GM11168 (cell line): ENCODE data around the gene ADAM33.

Experiments used
- in situ Hi-C: fragments of 300-500 bp; cut with MboI; formaldehyde crosslinking; loops from one replicate; pipeline ENCODE4 v1.12.0; 2022; ENCODE audit warnings: low sequenced_read_pairs; ENCODE audit not compliant: unreplicated experiment

Gene ADAM33

GRCh38 chr20:3671986-3672546, 9.7 kb downstream of the ADAM33 start:
- in situ Hi-C loops, result no loop called here

- in situ Hi-C loops, result no loop called here
Observed at GRCh38 chr20:3670945-3671344, 10.9 kb downstream of the ADAM33 start.

- in situ Hi-C loops, result no loop called here
Observed at GRCh38 chr20:3670511-3670910, 11.3 kb downstream of the ADAM33 start.

- in situ Hi-C loops, result no loop called here
Observed at GRCh38 chr20:3669710-3670367, 12.0 kb downstream of the ADAM33 start.

- in situ Hi-C loops, result no loop called here
Observed at GRCh38 chr20:3667434-3668037, 14.3 kb downstream of the ADAM33 start.

GRCh38 chr20:3663858-3664257, 18.0 kb downstream of the ADAM33 start:
- in situ Hi-C loops, result no loop called here

GRCh38 chr20:3663031-3663701, 18.6 kb downstream of the ADAM33 start, which contains the start of gene GFRA4:
TSS of gene GFRA4 (minus strand) at chr20:3663399. CDS start at chr20:3663399, 0 bp downstream.
- in situ Hi-C loops, result no loop called here

- in situ Hi-C loops, result no loop called here
Observed at GRCh38 chr20:3661814-3662665, 19.8 kb downstream of the ADAM33 start.

GRCh38 chr20:3661060-3661813, 20.6 kb downstream of the ADAM33 start:
- in situ Hi-C loops, result no loop called here

GRCh38 chr20:3660262-3661059, 21.3 kb downstream of the ADAM33 start:
- in situ Hi-C loops, result no loop called here

GRCh38 chr20:3659492-3660261, 22.1 kb downstream of the ADAM33 start:
- in situ Hi-C loops, result no loop called here

- in situ Hi-C loops, result no loop called here
Observed at GRCh38 chr20:3658716-3659491, 22.9 kb downstream of the ADAM33 start.

- in situ Hi-C loops, result no loop called here
Observed at GRCh38 chr20:3658019-3658715, 23.6 kb downstream of the ADAM33 start.

- in situ Hi-C loops, result no loop called here
Observed at GRCh38 chr20:3655131-3655405, 26.7 kb downstream of the ADAM33 start.

GRCh38 chr20:3654326-3655130, 27.3 kb downstream of the ADAM33 start:
- in situ Hi-C loops, result no loop called here

- in situ Hi-C loops, result no loop called here
Observed at GRCh38 chr20:3653921-3654320, 27.9 kb downstream of the ADAM33 start.
